Activated T-helper 17 cell treated with anti-CD3 and anti-CD28 coated beads, Interleukin-2, amount 50 U/mL, for 72 hours (primary cell): ENCODE measurements around the gene CCDC190. TPM values are rescaled to one million over a fixed set of nuclear protein-coding genes. Genes with fewer than 3 reads are reported as not detected.

Source experiments
- ATAC-seq: fragments of 150-1000 bp; cut with Tn5 transposase; replicated peaks from 2 replicates; pipeline ENCODE4 v1.10.0; 2021; ENCODE audit warnings: mild to moderate bottlenecking, moderate library complexity
- H3K27ac Mint-ChIP-seq: one replicate; pipeline ENCODE4 v1.8.0; 2022; ENCODE audit warnings: mixed read lengths
- H3K27me3 Mint-ChIP-seq: one replicate; pipeline ENCODE4 v1.8.0; 2022; ENCODE audit warnings: mixed read lengths
- H3K36me3 Mint-ChIP-seq: one replicate; pipeline ENCODE4 v1.8.0; 2022; ENCODE audit warnings: low read depth, mild to moderate bottlenecking, mixed read lengths
- H3K4me1 Mint-ChIP-seq: one replicate; pipeline ENCODE4 v1.8.0; 2022; ENCODE audit warnings: mixed read lengths
- H3K4me3 Mint-ChIP-seq: one replicate; pipeline ENCODE4 v1.8.0; 2022; ENCODE audit warnings: mild to moderate bottlenecking, mixed read lengths
- H3K9me3 Mint-ChIP-seq: one replicate; pipeline ENCODE4 v1.8.0; 2022; ENCODE audit warnings: mixed read lengths
- total RNA-seq, 2 donors: library from RNA; stranded (reverse); gene quantifications; one replicate each; pipeline ENCODE4 v1.2.3, GENCODE V29; 2022

CCDC190 gene
- not detected for total RNA-seq

GRCh38 chr1:162861101-162861500 is at the start of gene CCDC190:
Gene CCDC190, minus strand, starts transcription at chr1:162861175. Its CDS starts 1,529 bp downstream, at chr1:162859646.
- Mint-ChIP-seq H3K9me3 (no peaks in the 10 kb centered on the region), H3K27ac (no peak within 1 kb of the TSS), H3K4me3 (no peak within 1 kb of the TSS), H3K27me3 (peaks cover 21% of the 10 kb centered on the region), H3K4me1 (no peaks in the 10 kb centered on the region), H3K36me3 (no peaks in the 10 kb centered on the region)
- ATAC-seq: no peak

- Mint-ChIP-seq H3K36me3 (no peaks in the 10 kb centered on the region), H3K4me3 (no peak overlapping the region), H3K27ac (no peak overlapping the region), H3K4me1 (no peaks in the 10 kb centered on the region), H3K9me3 (peaks cover 5% of the 10 kb centered on the region), H3K27me3 (peaks cover 5% of the 10 kb centered on the region)
- no peak for ATAC-seq
Measured at GRCh38 chr1:162910161-162910560, 49.2 kb upstream of the CCDC190 start.

GRCh38 chr1:162908780-162909179 is 47.8 kb upstream of the CCDC190 start:
- no peaks in the 10 kb centered on the region for H3K27me3 Mint-ChIP-seq
- ATAC-seq: no peak
- no peaks in the 10 kb centered on the region for H3K4me1 Mint-ChIP-seq
- no peaks in the 10 kb centered on the region for H3K36me3 Mint-ChIP-seq
- peaks cover 5% of the 10 kb centered on the region for H3K9me3 Mint-ChIP-seq
- H3K27ac Mint-ChIP-seq: no peak overlapping the region
- H3K4me3 Mint-ChIP-seq: no peak overlapping the region

GRCh38 chr1:162908236-162908635 is 47.3 kb upstream of the CCDC190 start:
- Mint-ChIP-seq H3K36me3 (no peaks in the 10 kb centered on the region), H3K4me3 (no peak overlapping the region), H3K27ac (no peak overlapping the region), H3K4me1 (no peaks in the 10 kb centered on the region), H3K27me3 (no peaks in the 10 kb centered on the region), H3K9me3 (peaks cover 5% of the 10 kb centered on the region)
- ATAC-seq: no peak

GRCh38 chr1:162906485-162906884 is 45.5 kb upstream of the CCDC190 start:
- H3K27ac Mint-ChIP-seq: no peak overlapping the region
- no peak overlapping the region for H3K4me3 Mint-ChIP-seq
- no peak for ATAC-seq
- no peaks in the 10 kb centered on the region for H3K9me3 Mint-ChIP-seq
- H3K36me3 Mint-ChIP-seq: no peaks in the 10 kb centered on the region
- no peaks in the 10 kb centered on the region for H3K4me1 Mint-ChIP-seq
- no peaks in the 10 kb centered on the region for H3K27me3 Mint-ChIP-seq

GRCh38 chr1:162905174-162906158 is 44.5 kb upstream of the CCDC190 start:
- no peaks in the 10 kb centered on the region for H3K27me3 Mint-ChIP-seq
- no peak overlapping the region for H3K27ac Mint-ChIP-seq
- no peak for ATAC-seq
- H3K4me1 Mint-ChIP-seq: no peaks in the 10 kb centered on the region
- no peaks in the 10 kb centered on the region for H3K36me3 Mint-ChIP-seq
- H3K9me3 Mint-ChIP-seq: no peaks in the 10 kb centered on the region
- no peak overlapping the region for H3K4me3 Mint-ChIP-seq

- no peaks in the 10 kb centered on the region for H3K27me3 Mint-ChIP-seq
- ATAC-seq: no peak
- H3K4me1 Mint-ChIP-seq: no peaks in the 10 kb centered on the region
- H3K27ac Mint-ChIP-seq: no peak overlapping the region
- H3K9me3 Mint-ChIP-seq: no peaks in the 10 kb centered on the region
- no peaks in the 10 kb centered on the region for H3K36me3 Mint-ChIP-seq
- no peak overlapping the region for H3K4me3 Mint-ChIP-seq
Measured at GRCh38 chr1:162904579-162904978, 43.6 kb upstream of the CCDC190 start.

- no peaks in the 10 kb centered on the region for H3K9me3 Mint-ChIP-seq
- no peak for ATAC-seq
- H3K27ac Mint-ChIP-seq: no peak overlapping the region
- H3K4me1 Mint-ChIP-seq: no peaks in the 10 kb centered on the region
- H3K27me3 Mint-ChIP-seq: no peaks in the 10 kb centered on the region
- H3K36me3 Mint-ChIP-seq: no peaks in the 10 kb centered on the region
- no peak overlapping the region for H3K4me3 Mint-ChIP-seq
Measured at GRCh38 chr1:162904023-162904422, 43.0 kb upstream of the CCDC190 start.

- Mint-ChIP-seq H3K36me3 (no peaks in the 10 kb centered on the region), H3K9me3 (no peaks in the 10 kb centered on the region), H3K4me1 (no peaks in the 10 kb centered on the region), H3K27ac (no peak overlapping the region), H3K27me3 (no peaks in the 10 kb centered on the region), H3K4me3 (no peak overlapping the region)
- ATAC-seq: no peak
Measured at GRCh38 chr1:162903246-162903645, 42.3 kb upstream of the CCDC190 start.

GRCh38 chr1:162902416-162902815 is 41.4 kb upstream of the CCDC190 start:
- no peaks in the 10 kb centered on the region for H3K9me3 Mint-ChIP-seq
- no peaks in the 10 kb centered on the region for H3K4me1 Mint-ChIP-seq
- no peaks in the 10 kb centered on the region for H3K27me3 Mint-ChIP-seq
- ATAC-seq: no peak
- no peak overlapping the region for H3K4me3 Mint-ChIP-seq
- H3K27ac Mint-ChIP-seq: no peak overlapping the region
- no peaks in the 10 kb centered on the region for H3K36me3 Mint-ChIP-seq

- Mint-ChIP-seq H3K27ac (no peak overlapping the region), H3K9me3 (no peaks in the 10 kb centered on the region), H3K4me1 (no peaks in the 10 kb centered on the region), H3K4me3 (no peak overlapping the region), H3K36me3 (no peaks in the 10 kb centered on the region), H3K27me3 (peaks cover 3% of the 10 kb centered on the region)
- ATAC-seq: no peak
Measured at GRCh38 chr1:162901243-162901642, 40.3 kb upstream of the CCDC190 start.

GRCh38 chr1:162899422-162900146 is 38.6 kb upstream of the CCDC190 start:
- no peak for ATAC-seq
- Mint-ChIP-seq H3K36me3 (no peaks in the 10 kb centered on the region), H3K9me3 (no peaks in the 10 kb centered on the region), H3K4me3 (no peak overlapping the region), H3K27me3 (peaks cover 5% of the 10 kb centered on the region), H3K27ac (no peak overlapping the region), H3K4me1 (no peaks in the 10 kb centered on the region)

GRCh38 chr1:162893612-162893908 is 32.6 kb upstream of the CCDC190 start:
- no peaks in the 10 kb centered on the region for H3K36me3 Mint-ChIP-seq

GRCh38 chr1:162892906-162893611 is 32.1 kb upstream of the CCDC190 start:
- H3K27me3 Mint-ChIP-seq: peaks cover 16% of the 10 kb centered on the region
- H3K4me3 Mint-ChIP-seq: no peak overlapping the region
- H3K36me3 Mint-ChIP-seq: no peaks in the 10 kb centered on the region
- no peak overlapping the region for H3K27ac Mint-ChIP-seq
- H3K4me1 Mint-ChIP-seq: no peaks in the 10 kb centered on the region
- no peaks in the 10 kb centered on the region for H3K9me3 Mint-ChIP-seq
- no peak for ATAC-seq

More at GRCh38 chr1:162893612-162893908, 32.6 kb upstream of the CCDC190 start:
- Mint-ChIP-seq H3K4me3 (no peak overlapping the region), H3K9me3 (no peaks in the 10 kb centered on the region), H3K27ac (no peak overlapping the region), H3K27me3 (peaks cover 16% of the 10 kb centered on the region), H3K4me1 (no peaks in the 10 kb centered on the region)
- ATAC-seq: no peak
